Measurements from ENCODE around the gene HAPLN1. TPM values are rescaled to one million over a fixed set of nuclear protein-coding genes. Genes with fewer than 3 reads are reported as not detected.

Gene HAPLN1
- total RNA-seq, 4 donors from 2014 or later, result 0.12 to 0.38 (median 0.18) TPM; not detected in 1

DNA sequence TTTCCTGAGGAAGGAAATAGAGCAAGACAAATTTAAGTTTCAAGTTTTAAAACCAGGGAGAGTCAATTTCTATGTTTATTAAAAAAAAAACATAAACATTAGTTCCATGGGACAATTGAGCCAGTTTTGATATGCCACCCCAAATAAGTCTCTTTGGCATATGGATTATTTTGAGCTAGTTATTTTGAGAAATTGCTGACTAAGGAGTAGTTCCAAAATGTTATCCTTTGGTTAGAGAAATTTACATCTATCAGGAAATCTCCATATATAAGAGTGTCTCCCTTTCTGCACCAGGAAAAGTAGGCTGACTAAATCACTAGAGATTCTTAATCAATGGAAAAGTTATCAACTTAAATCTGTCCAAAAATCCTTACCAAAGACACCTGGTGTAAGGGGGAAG, 105.8 kb downstream of the HAPLN1 start:
- Histone ChIP-seq H3K9me3 (peaks cover 0 to 7% (median 0%) of the 10 kb centered on the region in 3 donors), H3K4me3 (no peak overlapping the region), H3K27ac (no peak overlapping the region), H3K27me3 (no peaks in the 10 kb centered on the region), H3K4me1 (no peaks in the 10 kb centered on the region), H3K36me3 (no peaks in the 10 kb centered on the region)
- DNase-seq, result no peak
- intact Hi-C loops (cut with DNase I), result no loop called here
- TF ChIP-seq POLR2A (IDR thresholded peaks at IDR 0.05), result no peak

DNA sequence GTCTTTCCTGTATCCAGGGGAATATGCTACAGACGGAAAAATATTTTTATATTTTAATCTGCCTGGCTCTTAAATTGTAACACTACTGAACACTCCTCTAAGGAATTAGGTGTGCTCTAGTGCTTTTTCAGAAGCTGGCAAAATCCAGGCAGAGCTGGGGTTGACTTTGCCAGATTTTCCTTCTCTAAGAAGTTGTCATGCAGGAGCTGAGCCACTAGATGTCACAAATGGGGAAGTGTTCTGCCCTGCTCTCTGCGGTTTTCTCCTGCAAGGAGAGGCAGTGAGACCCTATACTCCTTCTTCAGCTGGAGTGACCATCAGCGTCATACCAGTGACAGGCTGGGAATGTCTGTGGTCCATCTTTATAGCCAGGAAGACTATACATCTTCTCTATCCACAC, 112.5 kb downstream of the HAPLN1 start:
- no peak for DNase-seq
- Histone ChIP-seq H3K27ac (no peak overlapping the region), H3K27me3 (no peaks in the 10 kb centered on the region), H3K4me3 (no peak overlapping the region), H3K4me1 (no peaks in the 10 kb centered on the region), H3K36me3 (no peaks in the 10 kb centered on the region), H3K9me3 (no peaks in the 10 kb centered on the region)
- intact Hi-C loops (cut with DNase I), result no loop called here
- TF ChIP-seq, protein P1, sequence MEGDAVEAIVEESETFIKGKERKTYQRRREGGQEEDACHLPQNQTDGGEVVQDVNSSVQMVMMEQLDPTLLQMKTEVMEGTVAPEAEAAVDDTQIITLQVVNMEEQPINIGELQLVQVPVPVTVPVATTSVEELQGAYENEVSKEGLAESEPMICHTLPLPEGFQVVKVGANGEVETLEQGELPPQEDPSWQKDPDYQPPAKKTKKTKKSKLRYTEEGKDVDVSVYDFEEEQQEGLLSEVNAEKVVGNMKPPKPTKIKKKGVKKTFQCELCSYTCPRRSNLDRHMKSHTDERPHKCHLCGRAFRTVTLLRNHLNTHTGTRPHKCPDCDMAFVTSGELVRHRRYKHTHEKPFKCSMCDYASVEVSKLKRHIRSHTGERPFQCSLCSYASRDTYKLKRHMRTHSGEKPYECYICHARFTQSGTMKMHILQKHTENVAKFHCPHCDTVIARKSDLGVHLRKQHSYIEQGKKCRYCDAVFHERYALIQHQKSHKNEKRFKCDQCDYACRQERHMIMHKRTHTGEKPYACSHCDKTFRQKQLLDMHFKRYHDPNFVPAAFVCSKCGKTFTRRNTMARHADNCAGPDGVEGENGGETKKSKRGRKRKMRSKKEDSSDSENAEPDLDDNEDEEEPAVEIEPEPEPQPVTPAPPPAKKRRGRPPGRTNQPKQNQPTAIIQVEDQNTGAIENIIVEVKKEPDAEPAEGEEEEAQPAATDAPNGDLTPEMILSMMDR (IDR thresholded peaks at IDR 0.05), result peak in 1 of 6 experiments; percentile 14
- no peak for TF ChIP-seq POLR2A (IDR thresholded peaks at IDR 0.05)
- WGBS, 2 donors, result 14% methylated on average over 3 of the region's 3 CpGs

DNA sequence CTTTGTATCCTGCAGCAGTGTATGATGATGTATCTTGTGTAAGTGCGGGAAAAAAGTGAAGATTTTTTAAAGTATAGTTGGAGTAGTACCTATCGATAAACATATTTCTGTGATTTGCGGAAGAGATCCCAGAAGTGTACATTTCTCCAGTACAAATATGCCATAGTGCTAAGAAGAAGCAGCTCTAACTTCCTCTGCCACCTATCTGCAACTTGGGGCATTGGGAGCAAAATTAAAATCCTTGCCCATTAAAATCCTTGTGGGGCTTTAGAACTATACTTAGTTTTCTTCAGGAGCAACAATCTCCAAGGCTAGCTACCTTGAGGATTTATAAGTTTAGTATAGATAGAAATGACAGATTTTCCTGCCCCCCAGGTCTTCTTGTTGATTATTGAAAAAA, 125.4 kb downstream of the HAPLN1 start:
- no peak overlapping the region for H3K4me3 ChIP-seq
- 91 to 97% methylated on average over 3 of the region's 3 CpGs for WGBS, 2 donors

DNA sequence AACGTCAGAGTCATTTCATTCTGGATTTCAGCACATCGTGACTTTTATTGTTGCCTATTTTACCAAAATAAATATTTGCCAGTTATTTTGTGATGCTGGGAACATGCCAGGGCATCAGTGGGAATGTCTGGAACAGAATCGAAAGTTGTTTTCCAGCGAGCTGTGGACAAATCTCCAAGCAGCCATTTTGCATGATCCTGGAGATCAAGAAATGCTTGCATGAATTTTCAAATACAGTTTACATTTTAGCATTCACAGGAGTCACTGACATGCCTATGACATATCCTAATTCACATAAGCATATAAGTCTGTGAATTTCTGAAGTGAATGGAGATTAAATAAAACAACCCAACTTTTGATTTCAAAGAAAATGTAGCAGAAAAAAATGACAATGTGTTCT, 129.7 kb downstream of the HAPLN1 start:
- H3K27ac ChIP-seq, result no peak overlapping the region
- 67 to 78% methylated on average over 4 of the region's 4 CpGs for WGBS, 2 donors
- no peak overlapping the region for H3K4me3 ChIP-seq
- DNase-seq, result no peak
- TF ChIP-seq POLR2A (IDR thresholded peaks at IDR 0.05), result no peak
- TF ChIP-seq, protein P1 (IDR thresholded peaks at IDR 0.05), result no peak
- no peaks in the 10 kb centered on the region for H3K36me3 ChIP-seq
- no peaks in the 10 kb centered on the region for H3K9me3 ChIP-seq
- no peaks in the 10 kb centered on the region for H3K27me3 ChIP-seq
- intact Hi-C loops (cut with DNase I), result no loop called here
- H3K4me1 ChIP-seq, result no peaks in the 10 kb centered on the region

More for the DNA sequence above, 125.4 kb downstream of the HAPLN1 start:
- Histone ChIP-seq H3K9me3 (no peaks in the 10 kb centered on the region), H3K27me3 (no peaks in the 10 kb centered on the region), H3K27ac (no peak overlapping the region), H3K36me3 (no peaks in the 10 kb centered on the region), H3K4me1 (no peaks in the 10 kb centered on the region)
- intact Hi-C loops (cut with DNase I), result no loop called here
- TF ChIP-seq, protein P1 (IDR thresholded peaks at IDR 0.05), result no peak
- no peak for TF ChIP-seq POLR2A (IDR thresholded peaks at IDR 0.05)
- no peak for DNase-seq

DNA sequence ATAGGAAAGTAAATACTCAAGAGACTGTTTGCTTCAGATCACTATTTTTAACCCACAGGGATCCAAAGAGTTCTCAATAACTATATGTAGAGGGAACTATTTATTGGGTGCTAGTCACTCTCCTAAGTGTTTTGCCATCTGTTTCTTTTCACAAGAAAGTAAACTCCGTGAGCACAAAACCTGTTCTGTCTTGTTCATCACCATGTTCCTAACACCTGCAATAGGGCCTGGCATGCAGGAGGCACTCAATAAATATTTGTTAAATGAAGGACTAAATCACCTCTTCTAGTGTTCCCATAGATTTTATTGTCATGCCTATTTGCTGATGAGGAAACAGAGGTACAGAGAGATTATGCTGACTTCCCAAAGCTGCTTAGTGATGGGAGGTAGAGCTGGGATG, 130.9 kb downstream of the HAPLN1 start:
- Histone ChIP-seq H3K27ac (no peak overlapping the region), H3K36me3 (no peaks in the 10 kb centered on the region), H3K27me3 (no peaks in the 10 kb centered on the region), H3K4me3 (no peak overlapping the region), H3K9me3 (no peaks in the 10 kb centered on the region), H3K4me1 (no peaks in the 10 kb centered on the region)
- intact Hi-C loops (cut with DNase I), result no loop called here
- whole genome bisulfite sequencing, 2 donors, result 25 to 33% methylated on average over 1 of the region's 1 CpG
- DNase-seq, result no peak
- TF ChIP-seq POLR2A (IDR thresholded peaks at IDR 0.05), result no peak
- TF ChIP-seq, protein P1 (IDR thresholded peaks at IDR 0.05), result no peak

Small RNA genes lying within 50 kb of the gene (small RNA-seq; reads per million reads assigned to genes)
- gene RN7SKP295 (0 reads per million in 4 donors), gene RNU6-620P (0 reads per million in 4 donors)

Other genes with a start within 250 kb of the HAPLN1 start
- 10 to 100 TPM in 1 of 4 donors, 1 to 10 TPM in 2, under 1 TPM in 1; 0.30 to 36.1 (median 7.2) TPM for gene VCAN, start 249.1 kb downstream of the HAPLN1 start, total RNA-seq